Naive B cell (primary cell): ENCODE measurements around the gene LAMA5. TPM values are rescaled to one million over a fixed set of nuclear protein-coding genes. Genes with fewer than 3 reads are reported as not detected.

Experiments
- ATAC-seq, 2 donors: fragments of 150-1000 bp; cut with Tn5 transposase; 2 replicates each; pipeline ENCODE4 v1.10.0; 2021; ENCODE audit warnings: low read depth in 2 of 2, mild to moderate bottlenecking in 2 of 2, moderate library complexity in 2 of 2
- DNase-seq: peaks from one replicate; pipeline ENCODE4 v3.0.0; 2022
- H3K27ac Mint-ChIP-seq, 6 donors: one replicate each; pipeline ENCODE4 v1.8.0; 2020 to 2022; ENCODE audit warnings: mild to moderate bottlenecking in 6 of 6, mixed read lengths in 6 of 6, moderate library complexity in 5 of 6, inconsistent platforms in 2 of 6
- H3K27me3 Mint-ChIP-seq, 3 donors: one replicate each; pipeline ENCODE4 v1.8.0; 2021 to 2022; ENCODE audit warnings: mixed read lengths in 3 of 3, mild to moderate bottlenecking in 1 of 3
- H3K36me3 Mint-ChIP-seq, 2 donors: one replicate each; pipeline ENCODE4 v1.8.0; 2020 to 2022; ENCODE audit warnings: mixed read lengths in 2 of 2, inconsistent platforms in 1 of 2, mild to moderate bottlenecking in 1 of 2
- H3K4me1 Mint-ChIP-seq, 3 donors: one replicate each; pipeline ENCODE4 v1.8.0; 2020 to 2022; ENCODE audit warnings: mixed read lengths in 3 of 3, inconsistent platforms in 1 of 3, mild to moderate bottlenecking in 1 of 3, moderate library complexity in 1 of 3
- H3K4me3 Mint-ChIP-seq, 8 donors: one replicate each; pipeline ENCODE4 v1.8.0; 2020 to 2022; ENCODE audit warnings: mild to moderate bottlenecking in 8 of 8, mixed read lengths in 8 of 8, moderate library complexity in 8 of 8, inconsistent platforms in 2 of 8
- H3K9me3 Mint-ChIP-seq, 7 donors: one replicate each; pipeline ENCODE4 v1.8.0; 2020 to 2022; ENCODE audit warnings: mixed read lengths in 7 of 7, mild to moderate bottlenecking in 5 of 7, inconsistent platforms in 2 of 7, moderate library complexity in 1 of 7
- polyA plus RNA-seq, 6 donors: library from polyadenylated mRNA; unstranded; fragments of 300-500 nt; fragmentation: Illumina TruSeq; gene quantifications; one replicate each; pipeline ENCODE4 v1.2.3, GENCODE V29; 2021; ENCODE audit warnings: low read depth in 6 of 6

Gene LAMA5
- polyA plus RNA-seq, 6 donors from 2014 or later = 0.50 to 11.9 (median 6.1) TPM

- DNase-seq (no peak), ATAC-seq (no peak)
- no peak overlapping the region for H3K4me3 Mint-ChIP-seq
- H3K36me3 Mint-ChIP-seq = no peaks in the 10 kb centered on the region
- H3K27ac Mint-ChIP-seq = peak overlapping the region in 1 of 6 donors; percentile 72
- peaks cover 19 to 28% (median 21%) of the 10 kb centered on the region in 3 donors for H3K4me1 Mint-ChIP-seq
- no peaks in the 10 kb centered on the region for H3K27me3 Mint-ChIP-seq
- no peaks in the 10 kb centered on the region for H3K9me3 Mint-ChIP-seq
Measured at GRCh38 chr20:62300319-62300718, 66.8 kb downstream of the LAMA5 start.

- H3K4me3 Mint-ChIP-seq = peak overlapping the region in 1 of 8 donors; percentile 9
- H3K9me3 Mint-ChIP-seq = no peaks in the 10 kb centered on the region
- no peak for ATAC-seq
- H3K36me3 Mint-ChIP-seq = no peaks in the 10 kb centered on the region
- H3K4me1 Mint-ChIP-seq = peaks cover 18 to 28% (median 19%) of the 10 kb centered on the region in 3 donors
- no peak for DNase-seq
- no peaks in the 10 kb centered on the region for H3K27me3 Mint-ChIP-seq
- peak overlapping the region in 1 of 6 donors; percentile 30 for H3K27ac Mint-ChIP-seq
Measured at GRCh38 chr20:62299666-62300236, 67.4 kb downstream of the LAMA5 start.

GRCh38 chr20:62298577-62299249, 68.4 kb downstream of the LAMA5 start:
- no peaks in the 10 kb centered on the region for H3K36me3 Mint-ChIP-seq
- no peak overlapping the region for H3K27ac Mint-ChIP-seq
- DNase-seq (no peak), ATAC-seq (no peak)
- no peaks in the 10 kb centered on the region for H3K27me3 Mint-ChIP-seq
- peaks cover 12 to 18% (median 13%) of the 10 kb centered on the region in 3 donors for H3K4me1 Mint-ChIP-seq
- H3K9me3 Mint-ChIP-seq = no peaks in the 10 kb centered on the region
- H3K4me3 Mint-ChIP-seq = no peak overlapping the region

DNA sequence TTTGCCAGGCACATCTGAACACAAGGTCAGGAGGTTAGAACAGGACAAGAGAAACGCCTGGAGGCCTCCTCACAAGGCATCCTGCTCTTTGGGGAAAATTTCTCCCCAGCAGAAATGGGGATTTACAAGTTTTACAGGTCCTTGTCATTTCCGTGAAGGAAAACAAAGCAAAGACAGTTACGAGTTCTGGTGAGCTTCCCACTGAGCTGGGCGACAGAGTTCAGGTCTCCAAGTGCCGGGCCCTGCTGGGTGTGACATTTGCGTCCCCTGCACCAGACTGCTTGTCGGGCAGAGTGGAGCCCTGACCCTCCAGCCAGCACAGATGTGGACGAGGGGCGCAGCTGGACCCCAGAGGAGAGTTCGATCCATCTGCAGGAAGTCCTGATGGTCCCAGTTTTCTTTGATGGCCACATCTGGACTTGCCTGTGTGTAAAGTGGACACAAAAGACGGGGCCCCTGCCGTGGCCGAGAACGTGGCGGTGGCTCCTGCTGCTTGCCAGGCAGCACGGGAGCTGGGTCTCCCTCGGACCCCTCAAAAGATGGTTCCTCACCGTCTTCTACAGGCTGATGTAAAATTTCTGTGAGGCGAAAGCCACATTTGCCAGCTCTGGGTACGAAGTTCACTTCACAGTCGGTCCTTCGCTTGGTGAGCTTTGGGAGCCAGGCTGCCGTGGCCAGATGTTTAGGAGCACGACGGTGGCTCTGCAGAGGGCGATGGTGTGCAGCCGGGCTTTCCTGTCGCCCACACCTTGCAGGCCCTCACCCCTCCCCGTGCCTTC, 69.5 kb downstream of the LAMA5 start:
- no peaks in the 10 kb centered on the region for H3K9me3 Mint-ChIP-seq
- H3K27ac Mint-ChIP-seq = peak overlapping the region in 1 of 6 donors; percentile 11
- no peaks in the 10 kb centered on the region for H3K36me3 Mint-ChIP-seq
- H3K27me3 Mint-ChIP-seq = no peaks in the 10 kb centered on the region
- no peak for DNase-seq
- peaks cover 12 to 20% (median 17%) of the 10 kb centered on the region in 3 donors for H3K4me1 Mint-ChIP-seq
- no peak for ATAC-seq
- no peak overlapping the region for H3K4me3 Mint-ChIP-seq

- peaks cover 0 to 4% of the 10 kb centered on the region in 2 donors for H3K36me3 Mint-ChIP-seq
- H3K4me1 Mint-ChIP-seq = peaks cover 9 to 22% (median 9%) of the 10 kb centered on the region in 3 donors
- no peaks in the 10 kb centered on the region for H3K9me3 Mint-ChIP-seq
- no peaks in the 10 kb centered on the region for H3K27me3 Mint-ChIP-seq
- H3K4me3 Mint-ChIP-seq = no peak overlapping the region
- H3K27ac Mint-ChIP-seq = no peak overlapping the region
- DNase-seq (no peak), ATAC-seq (no peak)
Measured at GRCh38 chr20:62296724-62297448, 70.2 kb downstream of the LAMA5 start.

DNA sequence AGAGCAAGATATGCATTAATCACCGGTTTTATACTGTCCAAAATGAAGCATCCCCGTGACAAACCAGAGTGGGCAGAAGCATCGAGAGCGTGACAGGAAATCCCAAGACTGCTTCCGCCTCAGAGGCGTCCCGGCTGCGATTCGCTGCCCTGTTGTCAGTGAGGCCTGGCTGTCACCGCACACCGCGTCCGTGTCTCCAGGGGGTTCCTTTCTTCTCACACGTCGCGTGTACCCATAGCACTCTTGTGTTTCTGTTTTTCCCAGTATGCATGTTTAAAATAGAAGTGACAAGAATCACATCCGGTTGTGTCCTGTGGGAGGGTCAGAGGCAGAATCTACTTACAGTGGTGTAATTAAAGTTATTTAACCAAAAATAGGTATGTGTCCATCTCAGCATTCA, 72.6 kb downstream of the LAMA5 start:
- Mint-ChIP-seq H3K9me3 (no peaks in the 10 kb centered on the region), H3K27me3 (no peaks in the 10 kb centered on the region), H3K4me3 (peak overlapping the region in 1 of 8 donors; percentile 15), H3K27ac (peak overlapping the region in 4 of 6 donors; percentile 18 to 75 (median 60)), H3K36me3 (peaks cover 0 to 4% of the 10 kb centered on the region in 2 donors), H3K4me1 (peaks cover 0 to 18% (median 6%) of the 10 kb centered on the region in 3 donors)
- DNase-seq = peak; percentile 20
- ATAC-seq = peak; percentile 65 to 71

DNA sequence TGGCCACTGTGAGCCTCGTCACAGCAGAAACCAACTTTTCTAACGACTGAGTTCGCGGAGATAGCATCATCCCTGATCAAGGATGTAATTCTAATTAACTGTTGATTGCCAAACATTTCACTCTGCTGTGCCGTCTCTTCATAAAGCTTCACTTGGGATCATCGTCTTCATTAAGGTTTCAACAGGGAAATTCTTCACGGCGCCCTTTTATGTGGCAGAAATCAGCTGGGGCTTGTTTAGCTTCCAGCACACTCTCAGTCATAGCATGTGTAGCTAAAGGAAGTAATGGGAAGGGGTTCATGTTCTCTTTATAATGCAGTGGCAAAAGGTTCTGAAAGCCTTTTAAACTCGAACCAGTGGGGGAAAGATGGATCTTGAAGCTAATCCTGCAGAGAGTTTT, 73.2 kb downstream of the LAMA5 start:
- ATAC-seq (no peak), DNase-seq (no peak)
- Mint-ChIP-seq H3K27me3 (no peaks in the 10 kb centered on the region), H3K27ac (peak overlapping the region in 2 of 6 donors; percentile 26 to 75), H3K9me3 (no peaks in the 10 kb centered on the region), H3K4me3 (no peak overlapping the region), H3K36me3 (peaks cover 0 to 4% of the 10 kb centered on the region in 2 donors), H3K4me1 (peaks cover 0 to 18% (median 6%) of the 10 kb centered on the region in 3 donors)

GRCh38 chr20:62293111-62293784, 73.9 kb downstream of the LAMA5 start:
- no peak for DNase-seq
- ATAC-seq = no peak
- Mint-ChIP-seq H3K4me1 (peaks cover 0 to 18% (median 6%) of the 10 kb centered on the region in 3 donors), H3K4me3 (peak overlapping the region in 1 of 8 donors; percentile 54), H3K27me3 (no peaks in the 10 kb centered on the region), H3K36me3 (peaks cover 0 to 4% of the 10 kb centered on the region in 2 donors), H3K27ac (peak overlapping the region in 4 of 6 donors; percentile 21 to 75 (median 66)), H3K9me3 (no peaks in the 10 kb centered on the region)

DNA sequence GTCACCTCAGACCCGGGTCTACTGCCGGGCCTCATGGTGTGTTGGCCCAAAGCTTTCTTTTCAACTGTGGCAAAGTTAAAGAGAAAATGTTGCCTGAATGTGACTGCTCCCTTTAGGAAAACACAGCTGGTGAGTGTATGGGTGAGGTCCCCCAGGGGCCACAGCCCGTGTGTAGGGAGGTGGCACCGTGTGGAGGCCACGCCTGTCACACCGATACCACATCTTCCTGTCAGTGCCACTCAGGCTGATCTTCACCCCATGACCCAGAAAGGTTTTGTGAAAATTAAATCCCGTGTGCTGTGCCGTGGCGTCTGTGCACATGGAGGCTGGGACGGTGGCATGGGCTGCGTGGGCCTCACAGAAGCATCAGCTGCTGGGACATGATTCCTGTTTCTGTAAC, 75.0 kb downstream of the LAMA5 start:
- peaks cover 0 to 4% of the 10 kb centered on the region in 2 donors for H3K36me3 Mint-ChIP-seq

DNA sequence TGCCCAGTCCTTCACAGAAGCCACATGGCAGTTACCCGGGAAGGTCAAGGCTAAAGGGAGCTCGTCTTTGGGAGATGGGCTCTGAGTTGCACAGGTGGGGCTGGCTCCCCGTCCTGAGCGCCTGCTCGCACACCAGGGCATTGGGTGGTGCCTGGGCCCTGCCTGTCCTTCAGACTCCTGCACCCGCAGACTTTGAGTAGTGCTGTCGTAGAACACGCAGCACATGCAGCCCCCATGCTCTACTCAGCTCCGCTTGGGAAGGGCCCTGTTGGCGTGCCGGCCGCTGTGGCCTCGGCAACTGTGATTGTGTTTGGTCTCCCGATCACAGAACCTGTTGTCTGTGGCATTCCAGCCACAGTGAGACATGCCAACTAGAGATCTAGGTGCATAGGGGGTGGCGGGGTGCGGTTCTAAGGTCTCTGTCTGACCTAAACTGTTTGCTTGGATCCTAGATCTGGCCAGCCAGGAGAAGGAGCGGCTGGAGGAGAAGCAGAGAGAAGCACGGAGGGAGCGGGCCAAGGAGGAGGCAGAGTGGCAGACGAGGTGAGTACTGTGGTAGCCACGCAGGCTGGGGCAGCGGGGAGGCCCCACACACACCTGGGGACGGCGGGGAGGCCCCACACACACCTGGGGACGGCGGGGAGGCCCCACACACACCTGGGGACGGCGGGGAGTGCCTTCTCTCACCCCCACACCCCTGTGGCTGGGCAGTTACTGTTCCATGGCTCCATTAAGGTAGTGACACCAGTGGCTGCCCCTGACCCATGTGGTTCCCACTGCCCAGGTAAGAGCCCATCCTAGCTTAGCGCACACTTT, 75.7 kb downstream of the LAMA5 start:
- H3K9me3 Mint-ChIP-seq = no peaks in the 10 kb centered on the region
- peak overlapping the region in 4 of 6 donors; percentile 75 to 97 (median 84) for H3K27ac Mint-ChIP-seq
- H3K36me3 Mint-ChIP-seq = peaks cover 0 to 4% of the 10 kb centered on the region in 2 donors
- peaks cover 0 to 20% (median 6%) of the 10 kb centered on the region in 3 donors for H3K4me1 Mint-ChIP-seq
- H3K4me3 Mint-ChIP-seq = peak overlapping the region in 1 of 8 donors; percentile 53
- H3K27me3 Mint-ChIP-seq = no peaks in the 10 kb centered on the region
- DNase-seq (no peak), ATAC-seq (no peak)

More for the DNA sequence above, 75.0 kb downstream of the LAMA5 start:
- Mint-ChIP-seq H3K27me3 (no peaks in the 10 kb centered on the region), H3K27ac (peak overlapping the region in 4 of 6 donors; percentile 39 to 75 (median 72)), H3K9me3 (no peaks in the 10 kb centered on the region), H3K4me3 (peak overlapping the region in 4 of 8 donors; percentile 24 to 66 (median 35)), H3K4me1 (peaks cover 0 to 20% (median 6%) of the 10 kb centered on the region in 3 donors)
- DNase-seq = no peak
- peak; percentile 70 to 74 for ATAC-seq

DNA sequence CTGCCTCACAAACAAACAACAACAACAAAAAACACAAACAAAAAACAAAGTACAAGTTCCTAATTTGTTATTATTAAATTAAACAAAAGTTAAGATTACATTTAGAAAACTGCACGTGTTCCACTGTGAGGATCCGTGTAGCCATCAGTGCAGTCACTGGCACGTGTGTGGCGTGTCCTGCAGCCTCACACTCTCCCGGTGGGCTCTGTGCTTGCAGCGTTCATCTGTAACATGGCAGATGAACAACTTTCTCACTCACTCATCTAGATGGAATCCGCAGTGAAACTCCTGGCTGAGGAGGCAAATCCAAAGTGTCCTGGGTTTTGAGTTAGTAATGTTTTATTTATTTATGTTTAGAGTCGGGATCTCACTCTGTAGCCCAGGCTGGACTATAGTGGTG, 77.2 kb downstream of the LAMA5 start:
- Mint-ChIP-seq H3K36me3 (peaks cover 0 to 4% of the 10 kb centered on the region in 2 donors), H3K4me1 (peaks cover 0 to 19% (median 6%) of the 10 kb centered on the region in 3 donors), H3K4me3 (no peak overlapping the region), H3K27me3 (no peaks in the 10 kb centered on the region), H3K9me3 (no peaks in the 10 kb centered on the region), H3K27ac (no peak overlapping the region)
- DNase-seq (no peak), ATAC-seq (no peak)

- H3K4me3 Mint-ChIP-seq = no peak overlapping the region
- peaks cover 0 to 14% (median 6%) of the 10 kb centered on the region in 3 donors for H3K4me1 Mint-ChIP-seq
- no peaks in the 10 kb centered on the region for H3K27me3 Mint-ChIP-seq
- DNase-seq = no peak
- peaks cover 0 to 4% of the 10 kb centered on the region in 2 donors for H3K36me3 Mint-ChIP-seq
- H3K9me3 Mint-ChIP-seq = no peaks in the 10 kb centered on the region
- ATAC-seq = no peak
- no peak overlapping the region for H3K27ac Mint-ChIP-seq
Measured at GRCh38 chr20:62289131-62289530, 78.0 kb downstream of the LAMA5 start.
